Stimulated activated CD8-positive, alpha-beta memory T cell treated with anti-CD3 and anti-CD28 coated beads, Interleukin-4, amount 100 ng/mL, for 1 hour (primary cell): ENCODE data around the gene DTD1.

Experiments
- DNase-seq, 2 donors: peaks; one replicate each; pipeline ENCODE4 v3.0.0-alpha.2; 2020; ENCODE audit warnings: low read depth in 2 of 2, low spot score in 1 of 2

Gene DTD1, protein sequence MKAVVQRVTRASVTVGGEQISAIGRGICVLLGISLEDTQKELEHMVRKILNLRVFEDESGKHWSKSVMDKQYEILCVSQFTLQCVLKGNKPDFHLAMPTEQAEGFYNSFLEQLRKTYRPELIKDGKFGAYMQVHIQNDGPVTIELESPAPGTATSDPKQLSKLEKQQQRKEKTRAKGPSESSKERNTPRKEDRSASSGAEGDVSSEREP

DNA sequence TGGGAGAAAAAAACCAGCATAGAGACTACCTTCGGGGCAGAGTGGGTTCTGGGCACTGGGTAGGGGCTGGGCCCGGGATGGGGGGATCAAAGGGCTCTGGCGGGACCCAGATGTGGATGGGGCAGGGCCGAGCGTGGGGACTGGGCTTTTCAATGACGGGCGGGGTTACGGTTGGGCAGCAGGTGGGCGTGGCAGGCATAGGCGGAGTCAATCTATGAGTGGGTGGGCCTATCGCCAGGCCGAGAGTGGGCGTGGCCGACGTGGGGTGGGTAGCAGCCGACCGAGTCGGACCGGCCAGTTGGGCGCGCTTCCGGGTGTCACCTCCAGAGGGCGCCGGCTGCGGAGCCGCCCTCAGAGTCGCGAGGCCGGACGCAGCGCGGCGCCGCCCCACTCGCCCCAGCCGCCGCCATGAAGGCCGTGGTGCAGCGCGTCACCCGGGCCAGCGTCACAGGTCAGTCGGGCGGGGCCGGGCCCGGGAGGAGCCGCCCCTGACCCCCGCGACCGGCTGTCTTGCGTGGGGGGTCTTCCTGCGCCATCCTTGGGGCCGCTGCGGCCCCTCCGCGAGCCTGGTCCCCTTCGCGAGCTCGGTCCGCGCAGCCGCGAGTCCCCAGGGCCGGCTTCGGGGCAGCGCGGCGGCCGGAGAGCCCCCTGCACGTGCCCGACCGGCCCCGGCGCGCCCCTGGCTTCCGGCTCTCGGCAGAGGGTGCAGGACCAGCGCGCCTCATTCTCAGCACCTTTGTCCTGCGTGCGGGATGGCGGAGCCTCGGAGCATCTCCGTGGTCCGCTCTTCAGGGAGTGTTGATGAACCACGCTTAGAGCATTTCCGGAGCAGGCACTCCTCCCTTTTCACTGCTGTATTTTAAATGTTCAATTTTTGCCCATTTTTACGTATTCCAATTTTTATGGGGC is at the start of gene DTD1:
Gene DTD1, plus strand, starts transcription at position 390 of the 909 bp plus-strand sequence. Its CDS starts 19 bp downstream, at position 409.
- peak; percentile 68 for DNase-seq

DNA sequence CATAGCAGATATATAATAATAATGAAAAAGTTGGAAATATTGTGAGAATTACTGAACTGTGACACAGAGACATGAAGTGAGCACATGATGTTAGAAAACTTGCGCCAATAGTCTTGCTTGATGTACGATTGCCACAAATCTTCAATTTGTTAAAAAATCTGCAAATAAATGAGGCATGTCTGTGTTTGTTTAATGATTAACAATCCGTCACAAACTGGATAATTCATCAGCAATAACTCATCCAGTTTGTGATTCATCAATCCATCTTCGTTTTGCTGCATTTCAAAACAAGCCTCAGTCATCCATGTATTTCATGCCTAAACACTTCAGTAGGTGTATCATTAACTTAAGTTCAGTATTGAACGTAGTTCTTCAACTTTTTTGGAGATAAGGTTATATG is 46.1 kb upstream of the DTD1 start:
- no peak for DNase-seq

DNA sequence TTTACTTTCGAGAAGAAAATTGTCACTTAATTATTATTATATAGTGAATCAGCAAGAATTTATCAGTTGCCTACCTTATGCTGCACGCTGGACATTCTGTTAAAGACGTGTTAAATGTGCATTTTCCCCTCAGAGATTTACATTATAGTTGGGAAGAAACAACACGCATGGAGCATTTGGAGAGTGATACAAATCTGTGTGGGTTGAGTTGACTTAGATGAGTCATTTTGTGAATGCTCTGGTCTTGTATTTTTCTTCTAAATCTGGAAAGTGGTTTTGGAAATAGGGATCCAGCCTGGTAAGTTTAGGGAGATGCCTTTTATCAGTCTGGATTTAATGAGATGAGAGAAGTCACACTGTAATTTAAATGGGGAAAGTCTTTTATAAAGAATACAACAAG is 44.6 kb upstream of the DTD1 start:
- no peak for DNase-seq

DNA sequence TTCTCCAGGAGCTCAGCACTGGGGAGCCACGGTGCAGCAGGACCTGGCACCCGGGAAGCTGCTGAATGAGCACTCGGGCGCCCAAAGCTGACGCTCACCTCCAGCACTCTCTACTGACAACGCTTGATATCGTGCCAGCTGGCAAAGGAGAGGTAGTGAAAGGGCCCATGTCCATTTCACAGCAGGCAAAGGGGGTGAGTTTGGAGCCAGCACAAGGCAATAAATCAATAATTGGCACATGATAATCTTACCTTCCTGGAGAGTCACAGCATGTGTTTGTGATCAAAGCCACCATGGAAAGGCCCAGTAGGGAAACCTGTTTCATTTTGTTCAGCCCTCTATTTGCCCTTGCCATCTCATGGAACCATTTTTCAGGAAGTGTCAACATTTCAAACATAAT is 43.9 kb upstream of the DTD1 start:
- no peak for DNase-seq

DNA sequence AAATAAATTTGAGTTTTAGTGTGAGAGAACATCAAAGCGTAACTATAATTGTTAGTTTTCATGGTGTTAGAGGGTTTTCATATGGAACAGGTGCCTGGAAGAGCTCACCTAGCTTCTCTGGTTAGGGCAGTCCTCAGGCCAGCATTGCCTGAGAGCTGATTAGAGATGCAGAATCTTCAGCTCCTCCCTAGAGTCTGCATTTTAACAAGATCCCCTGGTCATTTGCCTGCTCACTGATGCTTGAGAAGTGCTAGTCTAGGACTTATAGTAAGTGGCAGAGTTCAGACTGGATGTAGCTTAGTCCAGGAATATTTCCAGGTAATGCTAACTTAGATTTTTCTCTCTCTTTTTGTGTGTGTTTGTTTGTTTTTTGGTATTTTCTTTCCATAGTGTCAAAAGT is 42.3 kb upstream of the DTD1 start:
- DNase-seq, result no peak

DNA sequence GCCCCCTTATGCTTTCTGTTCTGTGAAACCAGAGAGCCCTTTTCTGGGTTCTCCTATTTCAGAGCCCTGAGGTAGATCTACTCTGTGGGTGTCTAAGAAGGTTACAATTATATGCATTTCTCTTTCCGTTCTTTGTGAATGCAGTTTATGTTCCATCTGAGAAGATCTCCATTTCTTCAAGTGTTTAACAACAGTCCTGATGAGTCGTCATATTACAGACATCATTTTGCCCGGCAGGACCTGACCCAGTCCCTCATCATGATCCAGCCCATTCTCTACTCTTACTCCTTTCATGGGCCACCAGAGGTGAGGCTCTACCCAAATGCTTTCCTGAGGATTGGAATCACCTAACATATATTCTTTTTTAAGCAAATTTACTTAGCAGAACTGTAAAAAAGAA is 39.4 kb upstream of the DTD1 start:
- DNase-seq, result no peak

DNA sequence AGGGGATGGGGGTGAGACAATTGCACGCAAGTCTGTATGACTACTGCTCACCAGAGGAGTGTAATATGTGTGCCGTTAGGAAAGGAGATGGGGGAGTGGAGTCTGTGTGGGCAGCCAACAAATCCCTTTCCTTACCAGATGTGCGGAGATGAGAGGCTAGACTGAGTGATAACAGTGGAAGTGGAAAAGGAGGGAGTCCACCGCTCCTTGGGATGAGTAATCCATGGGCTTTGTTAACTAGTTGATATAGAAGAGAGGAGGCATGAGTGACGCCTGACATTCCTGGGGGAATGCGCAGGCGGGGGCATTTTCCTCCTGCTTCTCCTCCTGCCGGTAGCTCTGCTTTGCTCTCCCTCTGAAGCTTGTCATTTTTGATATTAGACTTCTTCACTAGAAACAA is 34.1 kb upstream of the DTD1 start:
- no peak for DNase-seq

DNA sequence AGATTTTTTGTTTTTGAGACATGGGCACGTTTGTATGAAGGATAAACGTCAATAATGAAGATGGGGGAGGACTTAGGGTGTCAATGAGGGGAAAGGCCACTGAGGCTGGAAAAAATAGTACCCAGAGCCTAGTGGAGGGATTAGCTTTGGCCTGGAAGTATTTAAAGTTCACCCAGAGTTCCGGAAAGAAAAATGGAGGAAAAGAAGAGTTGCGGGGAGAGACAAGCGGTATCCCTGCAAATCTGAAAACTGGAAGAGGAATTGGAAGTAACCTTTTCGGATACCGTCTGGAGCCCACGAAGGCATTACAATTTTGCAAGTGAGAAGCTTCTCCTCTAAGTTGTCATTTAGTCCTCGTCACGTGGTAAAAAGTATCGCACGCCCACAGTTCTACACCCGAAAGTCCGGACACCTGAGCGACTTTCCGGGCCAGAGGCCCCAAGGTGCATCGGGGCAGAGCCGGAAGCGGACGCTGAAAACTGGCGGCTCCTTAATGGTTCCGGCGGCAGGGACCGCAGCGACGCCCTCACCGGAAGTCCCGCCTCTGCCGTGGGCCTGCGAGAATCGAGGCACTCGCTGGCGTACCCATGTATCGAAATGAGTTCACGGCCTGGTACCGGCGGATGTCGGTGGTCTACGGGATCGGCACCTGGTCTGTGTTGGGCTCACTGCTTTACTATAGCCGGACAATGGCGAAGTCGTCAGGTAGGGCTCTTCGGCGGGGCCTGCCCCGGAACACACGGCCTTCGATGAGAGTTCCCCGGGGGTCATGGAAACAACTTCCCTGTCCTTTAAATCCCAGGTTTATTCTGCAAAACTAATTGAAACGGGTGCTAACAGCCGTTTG is 20.7 kb upstream of the DTD1 start, which contains the start of gene SMIM26:
Gene SMIM26, plus strand, starts transcription at position 541 of the 847 bp plus-strand sequence. Its CDS starts 47 bp downstream, at position 588.
- peak; percentile 78 to 87 for DNase-seq

DNA sequence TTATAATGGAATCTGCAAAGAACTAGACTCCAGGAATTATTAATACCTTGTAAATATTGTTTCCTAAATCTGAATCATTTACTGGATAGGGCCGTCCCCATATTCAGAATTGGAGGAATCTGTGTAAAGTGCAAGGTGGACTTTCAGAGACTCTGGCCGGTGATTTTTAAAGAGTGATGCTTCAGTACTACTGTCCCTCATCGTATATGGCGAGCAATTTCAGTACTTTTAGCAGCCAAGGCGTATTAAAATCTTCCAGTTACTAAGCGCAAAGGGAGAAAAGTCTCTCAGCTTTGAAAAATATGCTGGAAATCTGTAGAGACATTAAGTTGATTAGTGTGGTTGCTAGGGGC is 20.1 kb upstream of the DTD1 start:
- DNase-seq, result no peak

DNA sequence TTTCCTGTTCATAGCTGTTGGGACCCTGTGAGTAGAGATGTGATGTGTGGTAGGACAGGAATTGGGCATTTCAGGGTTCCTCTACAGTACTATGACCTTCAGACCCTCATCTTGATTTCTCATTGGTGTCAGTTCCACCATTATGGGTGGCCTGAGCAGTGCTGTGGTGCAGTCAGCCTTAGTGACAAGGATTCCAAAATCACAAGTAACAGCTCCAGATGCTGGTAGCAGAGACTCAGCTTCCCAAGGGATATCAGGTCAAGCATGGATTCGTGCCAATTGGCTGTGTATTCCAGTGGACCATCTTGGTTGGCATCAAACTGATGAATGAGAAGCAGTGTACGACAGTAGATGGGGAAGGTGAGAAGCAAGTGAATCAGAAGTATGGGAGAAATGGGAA is 16.8 kb upstream of the DTD1 start:
- no peak for DNase-seq

DNA sequence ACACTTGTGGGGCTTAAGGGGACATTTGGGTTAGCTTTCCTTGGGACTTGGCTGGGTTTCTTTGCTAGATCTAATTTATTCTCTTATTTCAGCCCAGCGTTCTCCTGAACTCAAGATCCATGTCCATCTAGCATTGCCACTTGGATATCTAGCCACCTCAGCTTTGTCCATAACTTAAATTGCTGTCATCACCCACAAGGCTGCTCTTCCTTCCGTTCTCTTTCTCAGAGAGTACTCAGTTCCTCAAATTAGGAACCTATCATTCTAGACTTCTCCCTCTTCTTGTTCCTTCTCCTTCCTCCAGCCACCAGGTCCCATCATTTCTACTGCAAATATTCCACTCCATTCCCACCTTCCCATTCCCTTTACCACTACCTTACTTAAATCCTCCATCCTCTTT is 16.3 kb upstream of the DTD1 start:
- no peak for DNase-seq

DNA sequence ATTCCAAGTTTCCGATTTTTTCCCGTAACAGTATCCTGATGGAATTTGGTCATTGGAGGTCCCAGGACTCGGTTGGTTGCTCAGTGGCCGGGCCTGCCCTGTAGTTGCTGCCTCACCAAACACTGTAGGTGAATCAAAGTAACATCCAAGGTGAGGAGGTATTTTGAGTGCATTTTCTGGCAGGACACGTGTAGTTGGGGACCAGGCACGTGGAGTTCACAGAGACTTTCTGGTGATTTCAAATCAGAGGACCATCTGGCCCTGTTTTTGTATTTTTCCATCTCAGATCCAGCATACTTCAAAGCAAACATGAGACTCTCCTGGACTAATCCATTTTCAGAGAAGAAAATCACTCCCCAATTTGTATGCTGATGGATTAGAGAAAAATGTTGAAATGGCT is 9.9 kb upstream of the DTD1 start:
- DNase-seq, result no peak

DNA sequence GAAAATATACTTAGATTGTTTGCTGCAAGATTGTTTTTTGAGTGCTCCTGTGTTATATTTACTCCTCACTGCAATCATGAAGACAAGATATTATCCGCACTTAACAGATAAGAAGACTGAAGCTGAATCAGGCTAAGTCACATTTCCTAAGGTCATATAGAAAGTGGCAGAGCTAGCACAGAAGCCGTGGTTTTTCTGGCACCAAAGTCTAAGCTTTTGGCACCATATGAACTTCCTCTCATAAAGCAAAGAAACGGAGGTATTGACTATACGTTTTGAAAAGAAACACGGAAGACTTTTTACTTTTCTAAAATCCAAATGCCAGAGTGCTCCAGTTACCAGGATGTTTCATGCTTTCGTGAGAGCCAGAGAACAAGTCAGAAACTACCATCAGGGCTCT is 9.3 kb upstream of the DTD1 start:
- DNase-seq, result no peak

DNA sequence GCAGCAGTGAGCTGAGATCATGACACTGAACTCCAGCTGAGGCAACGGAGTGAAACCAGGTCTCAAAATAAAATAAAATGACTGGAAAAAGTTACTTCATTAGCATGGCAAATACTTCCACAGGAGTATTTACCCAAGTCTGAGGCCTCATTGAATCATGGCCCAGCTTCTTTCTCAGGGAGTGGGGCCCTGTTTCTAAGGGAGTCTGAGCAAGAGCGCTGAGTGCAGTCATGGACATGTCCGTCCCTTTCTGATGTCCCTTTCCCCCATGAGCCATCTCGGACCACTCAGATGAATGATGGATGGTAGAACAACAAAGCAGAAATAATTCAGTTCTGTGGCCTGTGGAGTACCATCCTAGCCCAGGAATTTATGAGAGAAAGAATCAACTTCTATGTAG is 7.8 kb upstream of the DTD1 start:
- DNase-seq, result no peak

DNA sequence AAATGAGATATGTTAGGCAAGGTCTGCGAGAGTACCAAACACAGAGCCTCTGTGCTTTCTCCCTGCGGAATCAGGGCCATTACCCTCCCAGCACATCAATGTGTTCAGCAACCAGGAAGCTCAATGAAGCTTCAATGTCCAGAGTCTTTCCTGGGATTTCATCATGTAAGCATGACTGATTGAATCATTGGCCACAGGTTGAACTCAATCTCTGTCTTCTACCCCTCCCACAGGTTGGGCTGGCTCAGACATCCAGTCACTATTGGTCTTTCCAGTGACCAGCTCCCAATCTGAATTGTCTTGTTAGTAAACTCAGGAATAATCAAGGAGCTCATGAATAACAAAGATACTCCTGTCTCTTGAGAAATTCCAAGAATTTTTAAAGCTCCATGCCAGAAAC is 2.7 kb upstream of the DTD1 start:
- DNase-seq, result no peak

DNA sequence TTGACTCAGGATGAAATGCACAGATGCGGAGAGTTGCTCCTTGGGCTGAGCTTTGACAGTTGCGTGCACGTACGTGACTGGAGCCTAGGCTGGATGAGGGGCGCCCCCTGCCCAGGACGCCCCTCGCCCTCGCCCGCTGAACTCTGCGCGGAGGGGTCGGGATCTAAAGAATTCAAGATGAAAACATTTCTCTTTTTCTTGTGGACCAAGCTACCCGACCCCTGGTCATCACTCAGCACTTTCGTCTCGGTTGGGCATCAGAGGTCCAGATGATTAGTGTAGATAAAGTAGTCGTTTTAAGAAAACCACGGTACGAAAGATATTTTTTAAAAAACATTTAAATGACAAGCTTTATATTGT is 700 bp downstream of the DTD1 start:
- no peak for DNase-seq

DNA sequence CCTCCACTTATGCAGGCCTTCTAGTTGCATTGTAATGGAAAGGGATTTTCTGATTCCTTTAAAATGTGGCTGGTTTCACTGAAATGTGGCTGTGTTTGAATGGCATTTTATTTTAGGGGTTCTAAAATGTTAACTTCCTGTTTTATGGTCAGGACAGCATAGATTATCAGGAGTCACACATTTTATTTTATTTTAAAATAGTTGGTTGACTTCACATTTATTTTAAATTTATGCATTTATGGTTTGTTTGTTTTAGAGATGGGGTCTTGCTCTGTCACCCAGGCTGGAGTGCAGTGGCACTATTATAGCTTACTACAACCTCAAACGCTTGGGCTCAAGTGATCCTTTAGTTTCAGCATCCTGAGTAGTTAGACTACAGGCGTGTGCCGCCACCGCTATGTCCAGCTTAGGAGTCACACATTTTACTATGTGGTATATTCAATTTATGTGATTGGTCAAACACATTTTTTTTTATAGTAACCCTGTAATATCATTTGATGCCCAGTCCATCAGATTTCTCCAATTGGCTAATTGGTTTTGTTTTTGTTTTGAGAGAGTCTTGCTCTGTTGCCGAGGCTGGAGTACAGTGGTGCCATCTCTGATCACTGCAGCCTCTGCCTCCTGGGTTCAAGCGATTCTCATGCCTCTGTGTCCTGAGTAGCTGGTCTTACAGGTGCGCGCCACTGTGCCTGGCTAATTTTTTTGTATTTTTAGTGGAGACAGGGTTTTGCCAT is 2.3 kb downstream of the DTD1 start:
- DNase-seq, result no peak

DNA sequence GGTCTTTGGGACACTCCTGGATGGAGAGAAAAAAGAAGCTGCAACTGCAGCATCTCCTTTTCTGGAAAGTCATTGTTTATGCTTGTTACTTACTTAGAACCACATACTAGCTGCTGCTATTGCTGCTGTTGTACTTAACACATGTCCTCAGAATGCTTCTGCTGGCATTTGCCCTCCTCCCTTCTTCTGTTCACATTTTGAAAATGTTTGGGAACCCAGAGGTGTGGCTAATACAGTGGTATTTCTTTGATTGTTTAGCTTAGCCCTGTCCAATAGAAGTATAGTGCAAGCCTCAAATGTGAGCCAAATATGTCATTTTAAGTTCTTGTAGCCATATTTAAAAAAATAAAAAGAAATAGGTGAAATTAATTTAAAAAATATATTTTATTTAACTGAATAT is 8.4 kb downstream of the DTD1 start:
- DNase-seq, result no peak

DNA sequence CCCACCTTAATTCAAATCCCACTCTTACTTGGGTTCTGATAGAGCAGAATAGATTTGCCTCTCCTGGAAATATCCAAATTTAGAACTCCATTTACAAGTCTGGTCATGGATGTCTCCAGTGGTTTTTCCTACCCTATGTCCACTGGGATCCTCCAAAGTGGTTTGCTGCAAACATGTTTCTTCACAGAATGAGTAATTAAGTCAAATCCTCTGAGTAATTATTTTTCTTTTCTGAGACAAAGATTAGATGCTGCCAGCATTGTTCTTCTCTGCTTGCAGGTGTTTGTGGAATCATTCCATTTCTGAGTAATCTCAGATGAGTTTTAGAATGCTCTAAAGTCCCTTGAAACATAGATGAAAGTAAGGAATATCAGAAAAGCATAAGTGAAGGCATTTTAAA is 21.9 kb downstream of the DTD1 start:
- no peak for DNase-seq

DNA sequence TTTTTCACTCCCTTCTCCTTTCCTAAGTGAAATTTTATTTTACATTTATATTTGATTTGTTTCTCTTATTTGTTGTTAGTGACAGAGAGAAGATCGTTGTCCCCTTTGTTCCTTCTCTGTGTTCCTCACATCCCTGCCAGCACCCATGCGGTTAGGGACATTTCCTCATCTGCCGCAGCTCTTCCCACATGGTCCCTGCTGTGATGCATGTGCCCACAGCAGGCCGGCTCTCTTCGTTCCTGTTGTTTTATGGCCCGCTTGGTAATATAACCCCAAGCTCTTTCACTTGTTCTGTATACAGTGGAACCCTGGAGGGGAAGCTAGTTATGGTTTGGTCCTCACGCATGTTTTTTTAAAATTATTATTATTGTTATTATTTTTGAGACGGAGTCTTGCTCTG is 23.6 kb downstream of the DTD1 start:
- no peak for DNase-seq

DNA sequence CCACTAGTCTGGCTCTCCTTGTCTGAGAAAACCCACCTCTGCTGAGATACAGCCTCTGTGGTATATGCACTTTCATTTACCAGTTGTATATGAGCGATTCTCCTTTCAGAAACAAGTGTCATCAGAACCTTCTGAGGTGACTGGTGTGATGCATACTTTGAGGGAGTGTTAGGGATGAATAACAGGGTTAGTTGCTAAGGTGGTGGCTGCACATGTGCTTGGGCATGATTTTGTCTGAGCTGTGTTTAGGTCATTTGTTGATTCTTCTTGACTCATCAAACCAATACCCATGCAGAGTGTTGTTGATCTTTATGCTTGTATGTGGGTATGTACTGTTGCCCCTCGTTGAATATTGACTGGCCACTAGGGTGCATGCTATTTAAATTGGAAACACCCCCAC is 25.7 kb downstream of the DTD1 start:
- no peak for DNase-seq
